Prostate gland (tissue), 2 donors: ENCODE results near the gene LRRC57. TPM values are rescaled to one million over a fixed set of nuclear protein-coding genes. Genes with fewer than 3 reads are reported as not detected.

Source experiments
- DNase-seq: peaks from one replicate; pipeline ENCODE4 v3.0.0-alpha.2; 2019; ENCODE audit warnings: low spot score
- H3K27ac ChIP-seq, 2 donors: fragments of 200-600 bp; sonication (generic); 2 replicates each; pipeline ENCODE4 v1.5.1; 2017 to 2019
- H3K27me3 ChIP-seq: fragments of 200-600 bp; sonication (generic); replicated peaks from 2 replicates; pipeline ENCODE4 v1.5.1; 2019; ENCODE audit not compliant: insufficient read depth
- H3K36me3 ChIP-seq, 2 donors: fragments of 200-600 bp; sonication (generic); 1 replicate in 1 of 2; 2 replicates in 1 of 2; pipeline versions ENCODE4 v1.5.1 to v1.8.1; 2017 to 2019
- H3K4me1 ChIP-seq: fragments of 200-600 bp; sonication (generic); replicated peaks from 2 replicates; pipeline ENCODE4 v1.5.1; 2019
- H3K4me3 ChIP-seq, 2 donors: fragments of 200-600 bp; sonication (generic); 2 replicates each; pipeline ENCODE4 v1.5.1; 2017 to 2019
- H3K9me3 ChIP-seq: fragments of 200-600 bp; sonication (generic); 2 replicates; pipeline ENCODE4 v1.5.1; 2017
- CTCF ChIP-seq, 4 experiments: fragments of 200-600 bp in 2 of 4; fragments of 450-650 bp in 2 of 4; sonication (generic) in 2 of 4; IDR thresholded peaks; 1 replicate in 3 of 4; 2 replicates in 1 of 4; pipeline ENCODE4 v1.5.1; 2016 to 2019; ENCODE audit warnings: antibody characterized with exemption in 4 of 4, mild to moderate bottlenecking in 2 of 4, moderate library complexity in 2 of 4
- POLR2A ChIP-seq: fragments of 450-650 bp; IDR thresholded peaks from one replicate; pipeline ENCODE4 v1.6.1; 2016; ENCODE audit warnings: antibody characterized with exemption, mild to moderate bottlenecking
- POLR2AphosphoS5 ChIP-seq: sonication (generic); formaldehyde crosslinking; IDR thresholded peaks from one replicate; pipeline ENCODE4 v1.6.1; 2017; ENCODE audit warnings: antibody characterized with exemption
- WGBS: methylation state at CpG from one replicate; pipeline ENCODE4 v1.1.5; 2018; 5-methylcytosine and 5-hydroxymethylcytosine counted together
- intact Hi-C: fragments of 100-400 bp; cut with DNase I; formaldehyde crosslinking; loops from one replicate; pipeline ENCODE4 v1.14.2; 2022
- total RNA-seq, 2 donors: library from RNA; depleted of rRNA; stranded (reverse); fragments of >200 nt; gene quantifications; one replicate each; pipeline ENCODE4 v1.1.0, GENCODE V29; 2016

LRRC57 gene
- total RNA-seq, 2 donors from 2014 or later, result 9.8 to 21.8 TPM

GRCh38 chr15:42494998-42495360, 53.6 kb downstream of the LRRC57 start:
- 9% methylated on average over 10 of the region's 10 CpGs for WGBS
- peaks cover 2% of the 10 kb centered on the region for H3K4me1 ChIP-seq
- intact Hi-C loops, result loop anchor here (2.0 kb wide), 1 partner anchor 54 kb away; the partner anchor contains the start of genes HAUS2 and LRRC57

GRCh38 chr15:42493679-42494078, 54.9 kb downstream of the LRRC57 start:
- intact Hi-C loops, result loop anchor here (2.0 kb wide), 1 partner anchor 55 kb away; the partner anchor contains the start of genes HAUS2 and LRRC57
- H3K4me1 ChIP-seq, result peaks cover 2% of the 10 kb centered on the region
- peak overlapping the region; percentile 93 to 94 for H3K27ac ChIP-seq

More at GRCh38 chr15:42494998-42495360, 53.6 kb downstream of the LRRC57 start:
- TF ChIP-seq POLR2A (no peak), CTCF (IDR thresholded peaks at IDR 0.05) (peak in 1 of 4 experiments; percentile 14)
- peak; percentile 73 for DNase-seq
- Histone ChIP-seq H3K9me3 (no peaks in the 10 kb centered on the region), H3K27ac (peak overlapping the region; percentile 93 to 94), H3K4me3 (peak overlapping the region; percentile 62 to 82), H3K27me3 (no peaks in the 10 kb centered on the region), H3K36me3 (no peaks in the 10 kb centered on the region)

GRCh38 chr15:42491539-42492225, 56.9 kb downstream of the LRRC57 start:
- intact Hi-C loops, result no loop called here
- no peak for DNase-seq

More at GRCh38 chr15:42493679-42494078, 54.9 kb downstream of the LRRC57 start:
- H3K4me3 ChIP-seq, result no peak overlapping the region
- TF ChIP-seq POLR2AphosphoS5, result no peak
- TF ChIP-seq CTCF (IDR thresholded peaks at IDR 0.05), result no peak
- no peak for TF ChIP-seq POLR2A
- 88% methylated on average over 1 of the region's 1 CpG for WGBS
- H3K27me3 ChIP-seq, result no peaks in the 10 kb centered on the region
- DNase-seq, result no peak
- no peaks in the 10 kb centered on the region for H3K9me3 ChIP-seq
- H3K36me3 ChIP-seq, result no peaks in the 10 kb centered on the region

GRCh38 chr15:42490671-42491538, 57.7 kb downstream of the LRRC57 start, which contains the start of gene ZNF106:
ZNF106 (minus strand) TSS chr15:42491141; CDS start chr15:42472289, 18,852 bp downstream.
- no peaks in the 10 kb centered on the region for H3K36me3 ChIP-seq
- peak within 1 kb of the TSS; percentile 59 to 85 for H3K4me3 ChIP-seq
- WGBS, result under 1% methylated on average over 51 of the region's 51 CpGs
- peak within 1 kb of the TSS; percentile 85 to 93 for H3K27ac ChIP-seq
- peak; percentile 79 for DNase-seq
- peak; percentile 89 for TF ChIP-seq POLR2A
- peak in 2 of 4 experiments; percentile 29 to 33 for TF ChIP-seq CTCF (IDR thresholded peaks at IDR 0.05)
- peak; percentile 100 for TF ChIP-seq POLR2AphosphoS5
- H3K9me3 ChIP-seq, result no peaks in the 10 kb centered on the region
- no peaks in the 10 kb centered on the region for H3K27me3 ChIP-seq
- intact Hi-C loops, result no loop called here
- peaks cover 2% of the 10 kb centered on the region for H3K4me1 ChIP-seq

More at GRCh38 chr15:42491539-42492225, 56.9 kb downstream of the LRRC57 start:
- H3K4me3 ChIP-seq, result peak overlapping the region; percentile 59 to 85
- H3K4me1 ChIP-seq, result peaks cover 2% of the 10 kb centered on the region
- TF ChIP-seq POLR2A (no peak), POLR2AphosphoS5 (no peak), CTCF (IDR thresholded peaks at IDR 0.05) (no peak)
- H3K36me3 ChIP-seq, result no peaks in the 10 kb centered on the region
- H3K27ac ChIP-seq, result peak overlapping the region; percentile 85 to 93
- no peaks in the 10 kb centered on the region for H3K9me3 ChIP-seq
- no peaks in the 10 kb centered on the region for H3K27me3 ChIP-seq
- whole genome bisulfite sequencing, result 86% methylated on average over 18 of the region's 18 CpGs
